Amniotic epithelial cell (primary cell): ENCODE data around the gene GJA4.

Experiments
- DNase-seq: peaks from one replicate; pipeline ENCODE4 v3.0.0-alpha.2; 2010; ENCODE audit warnings: low read depth

The GJA4 gene

GRCh38 chr1:34792868-34793727, at the start of gene GJA4:
Gene GJA4, plus strand, starts transcription at chr1:34792999. Its CDS starts 1,215 bp downstream, at chr1:34794214.
- no peak for DNase-seq

GRCh38 chr1:34743775-34744174, 49.0 kb upstream of the GJA4 start:
- DNase-seq = no peak

DNA sequence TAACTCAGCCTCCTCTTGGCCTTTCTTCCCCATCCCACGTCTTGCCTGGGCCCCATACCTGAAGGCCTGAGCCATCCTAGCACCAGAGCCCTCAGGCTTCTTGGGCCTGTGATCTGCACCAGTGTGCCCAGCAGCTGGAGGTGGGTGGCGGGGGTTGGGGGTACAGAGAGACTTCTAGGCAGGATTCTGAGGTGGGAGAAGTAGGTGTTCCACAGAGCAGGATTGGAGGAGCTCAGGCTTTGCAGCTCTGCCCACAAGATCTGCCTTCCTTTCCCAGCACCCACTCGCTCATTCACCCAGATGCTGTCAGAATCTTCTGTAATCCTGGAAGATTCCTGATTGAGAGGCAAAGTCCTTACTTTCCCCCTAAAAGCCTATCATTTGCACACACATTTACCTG, 47.9 kb upstream of the GJA4 start:
- no peak for DNase-seq

- no peak for DNase-seq
Observed at GRCh38 chr1:34745666-34746065, 47.1 kb upstream of the GJA4 start.

DNA sequence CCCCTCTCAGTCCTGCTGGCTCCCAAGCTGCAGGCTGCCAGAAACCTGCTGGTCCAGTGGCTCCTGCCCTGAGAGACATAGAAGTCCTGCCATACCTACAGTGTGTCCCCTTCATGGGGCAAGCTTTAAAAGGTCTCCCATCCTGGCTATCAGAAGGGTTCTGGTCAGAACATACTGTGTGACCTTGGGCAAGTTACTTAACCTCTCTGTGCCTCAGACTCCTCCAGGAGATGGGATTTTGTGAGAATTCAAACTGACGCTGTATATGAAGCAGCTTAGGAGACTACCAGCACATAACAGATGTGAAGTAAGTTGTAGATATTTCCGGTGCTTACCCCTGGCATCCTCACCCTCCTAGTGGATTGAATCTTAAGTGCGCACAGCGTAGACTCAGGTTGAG, 46.7 kb upstream of the GJA4 start:
- no peak for DNase-seq

DNA sequence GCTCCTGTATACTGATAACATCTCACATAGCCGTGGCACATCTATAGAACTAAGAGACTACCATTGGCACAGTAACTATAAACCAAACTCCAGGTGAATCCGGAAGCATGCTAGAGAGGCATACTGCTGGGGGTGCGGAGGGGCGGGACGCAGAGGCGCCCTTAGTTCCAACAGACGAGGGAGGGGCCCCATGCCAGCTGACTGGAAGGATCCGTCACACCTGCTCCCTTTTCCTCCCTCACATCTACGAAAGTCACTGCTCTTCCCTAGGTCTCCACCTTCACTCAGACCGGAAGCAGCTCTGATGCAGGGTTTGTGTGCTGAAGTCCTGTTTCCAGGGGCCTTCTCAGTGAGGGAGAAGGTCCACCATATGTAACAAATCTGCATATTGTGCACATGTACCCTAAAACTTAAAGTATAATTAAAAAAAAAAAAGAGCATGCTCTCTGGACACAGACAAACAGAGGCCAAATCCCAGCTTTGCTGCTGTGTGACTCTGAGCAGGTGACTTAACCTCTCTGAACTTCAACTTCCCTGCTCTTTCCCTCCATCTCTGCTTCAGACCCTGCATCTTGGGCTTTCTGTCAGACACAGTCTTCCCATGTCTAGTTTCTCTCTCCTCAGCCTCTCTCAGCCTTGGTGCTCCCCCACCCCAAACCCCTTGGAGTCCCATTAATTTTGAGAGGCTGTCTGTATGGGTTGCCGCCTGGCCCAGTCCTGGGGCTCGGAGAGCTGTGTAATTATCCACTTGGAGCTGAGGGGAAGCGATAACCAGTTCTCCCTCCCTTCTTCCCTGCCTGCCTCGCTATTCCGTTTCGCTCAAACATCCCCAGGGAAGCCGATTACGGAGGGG, 45.8 kb upstream of the GJA4 start:
- no peak for DNase-seq

GRCh38 chr1:34747638-34747941, 45.2 kb upstream of the GJA4 start:
- DNase-seq = no peak

DNA sequence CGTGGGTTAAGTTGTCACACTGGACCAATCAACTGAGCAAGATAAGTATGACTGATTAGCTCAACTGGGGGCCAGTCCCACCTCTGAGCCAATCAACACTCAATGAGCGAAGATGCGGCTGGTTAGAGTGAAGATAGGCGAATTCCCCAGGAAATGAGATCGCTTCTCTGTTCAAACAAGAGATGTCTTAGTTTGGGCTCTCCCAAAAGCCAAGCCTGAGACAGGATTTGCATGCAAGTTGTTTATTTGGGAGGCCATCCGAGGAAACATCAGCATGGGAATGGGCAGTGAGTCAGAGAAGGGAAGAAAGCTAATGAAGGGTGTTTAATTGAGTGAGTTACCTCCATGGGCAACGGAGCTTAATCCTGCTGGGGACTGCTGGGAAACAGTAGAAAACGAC, 42.8 kb upstream of the GJA4 start:
- no peak for DNase-seq

GRCh38 chr1:34750610-34751009, 42.2 kb upstream of the GJA4 start:
- DNase-seq = no peak

GRCh38 chr1:34753163-34753562, 39.6 kb upstream of the GJA4 start:
- DNase-seq = no peak

DNA sequence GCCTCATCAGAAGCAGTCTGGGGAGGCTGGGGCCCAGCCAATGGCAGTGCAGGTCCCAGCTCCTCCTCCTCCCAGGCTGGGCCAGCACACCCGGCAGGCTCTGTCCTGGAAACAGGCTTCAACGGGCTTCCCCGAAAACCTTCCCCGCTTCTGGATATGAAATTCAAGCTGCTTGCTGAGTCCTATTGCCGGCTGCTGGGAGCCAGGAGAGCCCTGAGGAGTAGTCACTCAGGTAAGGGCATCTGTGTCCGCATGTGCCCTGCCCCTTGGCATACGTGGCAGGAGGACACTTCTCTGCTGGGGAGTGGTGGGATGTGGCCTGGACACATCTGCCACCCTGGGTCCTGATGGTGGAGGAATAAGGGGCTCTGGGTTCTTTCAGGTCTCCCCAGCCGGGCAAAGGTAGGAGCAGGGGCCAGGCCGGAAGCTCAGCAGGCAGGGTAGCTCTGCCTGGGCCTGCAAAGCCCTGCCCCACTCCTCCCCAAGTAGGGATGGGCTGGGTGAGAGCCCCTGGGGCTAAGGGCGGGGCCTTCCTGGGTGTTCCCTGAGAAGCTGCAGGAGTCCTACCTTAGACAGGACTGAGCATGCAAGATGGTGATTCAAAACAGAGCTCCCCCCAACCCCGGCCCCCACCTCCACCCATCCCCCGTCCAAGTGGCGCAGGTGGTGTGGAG, 37.7 kb upstream of the GJA4 start, which contains the start of gene GJB5:
TSS of gene GJB5 (plus strand) at position 84 of the 674 bp plus-strand sequence. CDS start 2,284 bp downstream, outside the sequence.
- DNase-seq = no peak

GRCh38 chr1:34755961-34756360, 36.8 kb upstream of the GJA4 start:
- no peak for DNase-seq

- DNase-seq = no peak
Observed at GRCh38 chr1:34757386-34757785, 35.4 kb upstream of the GJA4 start.

GRCh38 chr1:34758751-34759150, 34.0 kb upstream of the GJA4 start:
- DNase-seq = no peak

- no peak for DNase-seq
Observed at GRCh38 chr1:34759503-34760357, 33.1 kb upstream of the GJA4 start, which contains the start of gene GJB4. Gene GJB4, plus strand, starts transcription at chr1:34759740. Its CDS starts 1,515 bp downstream, at chr1:34761255.

DNA sequence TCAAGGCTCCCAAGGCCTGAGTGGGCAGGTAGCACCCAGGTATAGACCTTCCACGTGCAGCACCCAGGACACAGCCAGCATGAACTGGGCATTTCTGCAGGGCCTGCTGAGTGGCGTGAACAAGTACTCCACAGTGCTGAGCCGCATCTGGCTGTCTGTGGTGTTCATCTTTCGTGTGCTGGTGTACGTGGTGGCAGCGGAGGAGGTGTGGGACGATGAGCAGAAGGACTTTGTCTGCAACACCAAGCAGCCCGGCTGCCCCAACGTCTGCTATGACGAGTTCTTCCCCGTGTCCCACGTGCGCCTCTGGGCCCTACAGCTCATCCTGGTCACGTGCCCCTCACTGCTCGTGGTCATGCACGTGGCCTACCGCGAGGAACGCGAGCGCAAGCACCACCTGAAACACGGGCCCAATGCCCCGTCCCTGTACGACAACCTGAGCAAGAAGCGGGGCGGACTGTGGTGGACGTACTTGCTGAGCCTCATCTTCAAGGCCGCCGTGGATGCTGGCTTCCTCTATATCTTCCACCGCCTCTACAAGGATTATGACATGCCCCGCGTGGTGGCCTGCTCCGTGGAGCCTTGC, 31.5 kb upstream of the GJA4 start:
- no peak for DNase-seq

DNA sequence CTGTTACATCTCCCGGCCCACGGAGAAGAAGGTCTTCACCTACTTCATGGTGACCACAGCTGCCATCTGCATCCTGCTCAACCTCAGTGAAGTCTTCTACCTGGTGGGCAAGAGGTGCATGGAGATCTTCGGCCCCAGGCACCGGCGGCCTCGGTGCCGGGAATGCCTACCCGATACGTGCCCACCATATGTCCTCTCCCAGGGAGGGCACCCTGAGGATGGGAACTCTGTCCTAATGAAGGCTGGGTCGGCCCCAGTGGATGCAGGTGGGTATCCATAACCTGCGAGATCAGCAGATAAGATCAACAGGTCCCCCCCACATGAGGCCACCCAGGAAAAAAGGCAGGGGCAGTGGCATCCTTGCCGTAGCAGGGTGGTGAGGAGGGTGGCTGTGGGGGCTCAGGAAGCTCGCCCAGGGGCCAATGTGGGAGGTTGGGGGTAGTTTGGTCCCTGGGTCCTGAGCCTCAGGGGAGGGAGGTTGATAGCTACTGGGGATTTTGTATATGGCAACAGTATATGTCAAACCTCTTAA, 31.0 kb upstream of the GJA4 start:
- no peak for DNase-seq

DNA sequence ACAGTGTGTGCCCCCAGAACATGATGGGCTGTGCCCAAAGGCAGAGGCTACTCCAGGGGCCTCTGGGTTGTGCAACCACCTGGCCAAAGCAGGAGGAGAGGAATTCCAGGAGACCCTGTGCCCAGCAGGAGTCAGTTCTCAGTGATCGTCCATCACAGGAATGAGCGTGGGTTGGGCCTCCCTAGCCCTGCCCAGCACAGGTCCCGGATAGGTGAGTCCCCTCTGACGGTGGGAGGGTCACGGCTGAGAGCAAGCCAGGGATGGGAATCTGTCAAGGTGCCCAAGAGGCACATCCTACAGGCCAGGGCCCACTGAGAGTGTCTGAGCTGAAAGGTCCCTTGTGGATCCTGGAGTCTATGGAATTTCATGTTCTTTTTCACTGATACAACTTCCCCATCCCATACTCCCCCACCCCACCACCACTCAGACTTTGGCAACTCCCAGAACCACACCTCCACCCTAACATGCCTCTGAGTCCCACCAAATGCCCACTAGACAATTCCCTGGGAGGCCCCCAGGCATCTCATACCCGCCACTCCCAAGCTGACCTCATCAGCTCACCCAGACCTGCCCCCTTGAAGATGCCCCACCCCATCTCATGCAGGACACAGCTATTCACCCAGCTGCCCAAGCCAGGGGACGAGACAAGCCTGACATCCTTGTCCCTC, 30.2 kb upstream of the GJA4 start:
- DNase-seq = no peak

- DNase-seq = no peak
Observed at GRCh38 chr1:34763142-34763781, 29.5 kb upstream of the GJA4 start.

DNA sequence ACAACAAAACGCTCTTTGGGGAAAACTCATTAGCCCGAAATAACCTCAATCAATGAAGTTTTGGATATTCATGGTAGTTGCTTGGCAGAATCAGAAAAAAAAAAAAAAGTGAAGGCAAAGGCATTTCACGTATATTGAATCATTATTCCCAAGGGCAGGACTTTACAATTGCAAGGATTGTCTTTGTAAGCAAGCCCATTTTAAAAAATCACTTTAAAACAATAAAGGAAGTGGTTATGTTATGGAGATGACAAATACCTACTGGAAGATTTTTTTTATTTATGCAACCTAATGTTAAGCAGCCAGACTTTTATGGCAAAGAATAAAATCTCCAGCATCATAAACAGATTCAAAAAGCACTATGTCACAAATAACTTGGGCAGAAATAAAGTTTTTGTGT, 23.9 kb upstream of the GJA4 start:
- DNase-seq = no peak
